Activated naive CD4-positive, alpha-beta T cell treated with anti-CD3 and anti-CD28 coated beads, Interleukin-2, amount 10 ng/mL, durations not matched to agents 7 days and 5 days (primary cell): ENCODE measurements around the gene LAMA4.

ENCODE experiments used
- CTCF ChIA-PET: fragments of 350-600 bp; sonication (Branson Sonifier 250); formaldehyde crosslinking; loops from one replicate; lab custom pipeline; 2021; ENCODE audit warnings: antibody characterized with exemption; lab: Charles Lee
- DNase-seq: peaks from one replicate; pipeline ENCODE4 v3.0.0-alpha.2; 2020
- H3K27ac Mint-ChIP-seq: one replicate; pipeline ENCODE4 v1.8.0; 2021; ENCODE audit warnings: mild to moderate bottlenecking, moderate library complexity, mixed read lengths
- H3K27me3 Mint-ChIP-seq: one replicate; pipeline ENCODE4 v1.8.0; 2021; ENCODE audit warnings: mild to moderate bottlenecking, mixed read lengths
- H3K36me3 Mint-ChIP-seq: one replicate; pipeline ENCODE4 v1.8.0; 2021; ENCODE audit warnings: mixed read lengths
- H3K4me1 Mint-ChIP-seq: one replicate; pipeline ENCODE4 v1.8.0; 2021; ENCODE audit warnings: mixed read lengths
- H3K4me3 Mint-ChIP-seq: one replicate; pipeline ENCODE4 v1.8.0; 2021; ENCODE audit warnings: mild to moderate bottlenecking, moderate library complexity, mixed read lengths
- H3K9me3 Mint-ChIP-seq: one replicate; pipeline ENCODE4 v1.8.0; 2021; ENCODE audit warnings: mixed read lengths

LAMA4 gene

DNA sequence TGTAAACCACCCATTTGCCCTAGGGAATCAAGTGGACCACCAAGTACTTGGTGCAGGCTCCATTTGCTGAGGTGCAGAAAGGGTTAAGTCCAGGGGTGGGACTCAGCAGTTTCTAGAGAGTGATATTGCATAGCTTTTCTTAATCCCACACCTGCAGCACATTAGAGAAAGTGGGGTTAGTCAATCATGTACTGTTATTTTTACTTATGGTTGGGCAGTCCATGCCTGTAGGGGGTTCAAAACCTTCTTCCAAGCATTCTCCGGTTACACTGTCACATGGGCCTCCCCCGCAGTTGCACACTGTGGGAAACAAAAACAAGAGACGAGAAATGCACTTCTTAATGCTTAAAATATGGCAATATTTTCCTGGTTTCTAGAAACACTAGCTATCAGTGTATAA lies 65.5 kb downstream of the LAMA4 start:
- no peaks in the 10 kb centered on the region for H3K4me1 Mint-ChIP-seq

DNA sequence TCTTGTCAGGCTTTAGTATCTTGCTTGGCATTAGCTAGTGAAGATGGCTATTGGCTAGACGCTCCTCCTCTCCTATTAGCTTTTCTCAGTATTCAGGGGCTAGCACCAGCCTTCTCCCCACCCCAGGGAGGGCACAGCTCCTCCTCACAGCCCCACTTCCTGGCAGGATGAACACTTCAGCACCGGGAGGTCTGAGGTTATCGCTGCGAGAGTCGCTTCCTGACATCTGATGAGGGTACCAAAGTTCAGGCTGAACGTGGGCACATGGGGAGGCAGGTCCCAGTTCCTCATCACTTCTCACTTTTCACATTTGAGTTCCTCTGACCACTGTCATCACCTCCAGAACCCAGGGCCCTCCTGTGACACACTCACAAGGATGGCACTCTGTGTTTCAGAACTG lies 66.6 kb downstream of the LAMA4 start:
- Mint-ChIP-seq H3K36me3 (no peaks in the 10 kb centered on the region), H3K4me3 (no peak overlapping the region), H3K4me1 (no peaks in the 10 kb centered on the region), H3K27me3 (peaks cover 19% of the 10 kb centered on the region), H3K9me3 (no peaks in the 10 kb centered on the region), H3K27ac (no peak overlapping the region)
- DNase-seq = no peak
- CTCF ChIA-PET = no interaction called here

More for the DNA sequence above, 65.5 kb downstream of the LAMA4 start:
- DNase-seq = no peak
- Mint-ChIP-seq H3K9me3 (no peaks in the 10 kb centered on the region), H3K27me3 (peaks cover 21% of the 10 kb centered on the region), H3K27ac (no peak overlapping the region), H3K4me3 (no peak overlapping the region), H3K36me3 (no peaks in the 10 kb centered on the region)
- CTCF ChIA-PET = interaction anchor here (0.9 to 1.0 kb wide), 2 partner anchors 8 to 124 kb away, joined by 3 to 4 read pairs; no protein-coding TSS in a partner anchor

DNA sequence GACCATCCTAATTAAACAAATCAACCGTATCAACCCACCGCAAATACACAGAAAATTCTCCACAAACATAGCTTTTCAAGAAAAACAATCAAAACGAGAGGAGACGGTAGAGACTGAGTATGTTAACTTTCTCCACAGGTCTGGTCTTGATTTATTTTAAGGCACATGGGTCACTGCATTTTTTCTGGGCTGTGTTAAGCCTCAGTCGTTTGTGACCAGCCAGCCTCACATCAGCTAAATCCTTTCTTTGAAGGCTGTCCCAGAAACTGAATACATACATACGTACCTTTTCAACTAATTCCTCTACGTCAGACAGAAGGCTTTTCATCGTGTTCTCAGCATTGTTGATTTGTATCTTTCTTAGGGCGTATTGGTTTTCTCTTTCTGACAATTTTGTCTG lies 69.4 kb downstream of the LAMA4 start:
- Mint-ChIP-seq H3K36me3 (no peaks in the 10 kb centered on the region), H3K4me3 (no peak overlapping the region), H3K4me1 (no peaks in the 10 kb centered on the region), H3K27ac (no peak overlapping the region), H3K27me3 (peaks cover 19% of the 10 kb centered on the region), H3K9me3 (no peaks in the 10 kb centered on the region)
- no peak for DNase-seq
- CTCF ChIA-PET = interaction anchor here (1.3 kb wide), 1 partner anchor 9 kb away, joined by 3 read pairs; no protein-coding TSS in a partner anchor

DNA sequence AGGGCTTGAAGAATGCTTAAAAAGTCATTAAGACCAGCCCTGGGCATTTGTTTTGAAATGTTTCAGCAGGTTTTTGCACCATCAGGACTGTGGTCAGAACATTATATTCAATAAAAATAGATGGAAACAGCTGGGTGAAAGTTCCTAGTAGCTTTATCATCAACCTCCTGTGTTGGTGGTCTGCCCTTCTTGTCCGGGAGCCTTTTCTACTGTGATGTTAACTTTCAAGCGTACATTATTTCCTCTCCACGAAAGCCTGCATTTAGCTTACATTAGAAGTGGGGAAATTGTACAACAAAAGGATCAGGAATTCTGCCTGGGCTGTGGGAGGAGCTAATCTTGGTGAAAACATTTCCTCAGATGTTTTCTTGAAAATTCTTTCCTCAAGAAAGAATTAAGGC lies 71.1 kb downstream of the LAMA4 start:
- no peaks in the 10 kb centered on the region for H3K9me3 Mint-ChIP-seq
- H3K36me3 Mint-ChIP-seq = no peaks in the 10 kb centered on the region
- H3K27ac Mint-ChIP-seq = no peak overlapping the region
- no peaks in the 10 kb centered on the region for H3K4me1 Mint-ChIP-seq
- DNase-seq = no peak
- CTCF ChIA-PET = interaction anchor here (1.7 kb wide), 1 partner anchor 128 kb away, joined by 14 read pairs; no protein-coding TSS in a partner anchor
- no peak overlapping the region for H3K4me3 Mint-ChIP-seq
- H3K27me3 Mint-ChIP-seq = peaks cover 19% of the 10 kb centered on the region

DNA sequence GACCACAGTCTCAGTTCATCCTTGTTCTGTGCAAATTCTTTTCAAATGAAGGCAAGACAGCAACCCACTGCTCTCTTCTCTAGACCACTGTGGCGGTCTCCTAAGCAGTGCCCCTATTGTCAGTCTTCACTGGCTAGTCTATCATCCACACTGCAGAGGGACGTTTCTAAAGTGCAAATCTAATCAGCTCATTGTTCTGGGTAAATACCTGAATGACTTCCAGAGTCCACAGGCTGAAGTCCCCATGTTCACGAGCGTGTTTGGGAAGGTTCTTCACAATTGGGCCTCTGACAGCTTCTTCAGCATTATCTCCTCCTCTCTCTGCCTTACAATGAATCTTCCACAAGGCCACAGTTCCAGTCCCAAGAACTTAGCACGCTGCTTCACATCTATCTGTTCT lies 73.2 kb downstream of the LAMA4 start:
- H3K27me3 Mint-ChIP-seq = peaks cover 13% of the 10 kb centered on the region
- H3K27ac Mint-ChIP-seq = no peak overlapping the region
- H3K4me3 Mint-ChIP-seq = no peak overlapping the region
- H3K9me3 Mint-ChIP-seq = no peaks in the 10 kb centered on the region
- no peaks in the 10 kb centered on the region for H3K36me3 Mint-ChIP-seq
- CTCF ChIA-PET = interaction anchor here (1.1 to 4.2 kb wide), 9 partner anchors 9 to 194 kb away, joined by 3 to 86 read pairs (median 6); no protein-coding TSS in a partner anchor
- no peak for DNase-seq
- no peaks in the 10 kb centered on the region for H3K4me1 Mint-ChIP-seq

DNA sequence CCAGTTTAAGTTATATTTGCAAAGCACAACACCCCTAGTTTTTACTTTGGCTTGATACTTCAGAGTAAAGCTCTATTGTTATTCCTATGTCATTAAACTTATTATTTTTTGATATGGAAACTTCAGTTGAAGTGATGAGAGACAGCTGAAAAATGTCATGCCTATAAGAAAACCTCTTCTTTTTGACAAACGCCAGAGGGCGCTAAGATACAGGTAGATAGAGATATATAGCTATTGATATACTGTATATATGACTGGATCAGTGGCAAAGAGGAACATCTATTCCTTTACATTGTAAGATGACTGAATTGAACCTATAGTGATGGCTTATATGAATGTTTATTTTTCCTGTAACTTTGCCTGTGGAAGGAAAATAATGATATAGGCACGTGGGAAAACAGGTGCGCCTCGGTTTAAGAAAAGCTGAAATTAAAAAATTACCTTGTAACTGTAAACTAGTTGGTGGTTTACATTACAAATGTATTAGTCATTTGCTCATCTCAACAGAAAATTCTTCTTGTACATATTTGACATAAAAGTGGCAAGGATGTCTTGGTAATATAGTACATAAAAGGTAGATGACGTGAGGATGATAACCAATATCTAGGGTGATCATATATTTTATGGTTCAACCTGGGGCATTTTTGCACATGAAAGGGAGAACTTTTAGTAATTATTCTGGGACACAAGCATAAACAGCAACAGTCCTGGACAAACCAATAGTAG lies 74.1 kb downstream of the LAMA4 start:
- no peak overlapping the region for H3K4me3 Mint-ChIP-seq
- H3K36me3 Mint-ChIP-seq = no peaks in the 10 kb centered on the region
- no peak overlapping the region for H3K27ac Mint-ChIP-seq
- H3K4me1 Mint-ChIP-seq = no peaks in the 10 kb centered on the region
- H3K27me3 Mint-ChIP-seq = peaks cover 16% of the 10 kb centered on the region
- peak; percentile 59 for DNase-seq
- CTCF ChIA-PET = interaction anchor here (0.6 to 4.2 kb wide), 27 partner anchors 9 to 197 kb away, joined by 3 to 86 read pairs (median 4); partner anchors contain the start of gene LAMA4
- no peaks in the 10 kb centered on the region for H3K9me3 Mint-ChIP-seq

DNA sequence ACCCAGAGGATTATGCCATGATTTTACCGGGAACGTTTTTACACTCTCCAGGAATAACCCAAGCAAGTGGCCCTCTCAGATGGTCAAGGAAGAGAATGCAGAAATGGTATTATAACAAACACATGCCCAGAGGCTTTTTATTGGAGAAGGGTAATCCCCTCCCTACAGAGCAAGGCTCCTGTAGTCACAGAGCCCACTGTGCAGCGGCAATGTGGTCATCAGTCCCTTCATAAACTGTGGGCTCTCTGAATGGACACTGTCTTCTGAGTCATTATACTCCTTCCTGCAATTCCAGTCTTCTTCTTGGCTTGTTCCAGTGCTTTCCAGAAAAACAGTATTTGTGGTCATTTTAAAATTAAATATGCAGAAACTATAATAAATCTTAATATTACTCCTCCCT lies 74.7 kb downstream of the LAMA4 start:
- no peaks in the 10 kb centered on the region for H3K36me3 Mint-ChIP-seq
- H3K27ac Mint-ChIP-seq = no peak overlapping the region
- no peaks in the 10 kb centered on the region for H3K4me1 Mint-ChIP-seq
- DNase-seq = no peak
- CTCF ChIA-PET = interaction anchor here (0.6 to 4.2 kb wide), 23 partner anchors 8 to 198 kb away, joined by 3 to 86 read pairs (median 4); partner anchors contain the start of gene LAMA4
- peaks cover 19% of the 10 kb centered on the region for H3K27me3 Mint-ChIP-seq
- no peaks in the 10 kb centered on the region for H3K9me3 Mint-ChIP-seq
- H3K4me3 Mint-ChIP-seq = no peak overlapping the region

DNA sequence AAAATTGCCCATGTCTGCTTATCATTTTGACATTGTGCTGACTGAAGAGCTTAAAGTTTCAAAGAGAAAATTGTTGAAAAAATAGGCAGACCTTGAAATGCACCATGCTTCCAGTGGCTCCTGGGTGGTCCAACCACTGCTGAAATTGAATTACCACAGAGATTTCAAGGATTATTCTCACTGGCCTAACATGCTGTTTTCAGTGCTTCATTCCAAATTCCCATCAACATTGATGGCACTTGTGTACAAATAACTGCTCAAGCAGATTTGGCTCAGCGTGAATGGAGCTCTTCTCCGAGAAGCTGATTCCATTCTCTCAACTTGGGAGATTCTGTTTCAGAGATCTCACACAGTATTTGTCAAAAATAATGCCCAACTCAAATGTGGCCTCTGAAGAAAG lies 75.5 kb downstream of the LAMA4 start:
- Mint-ChIP-seq H3K4me3 (no peak overlapping the region), H3K27ac (no peak overlapping the region)

DNA sequence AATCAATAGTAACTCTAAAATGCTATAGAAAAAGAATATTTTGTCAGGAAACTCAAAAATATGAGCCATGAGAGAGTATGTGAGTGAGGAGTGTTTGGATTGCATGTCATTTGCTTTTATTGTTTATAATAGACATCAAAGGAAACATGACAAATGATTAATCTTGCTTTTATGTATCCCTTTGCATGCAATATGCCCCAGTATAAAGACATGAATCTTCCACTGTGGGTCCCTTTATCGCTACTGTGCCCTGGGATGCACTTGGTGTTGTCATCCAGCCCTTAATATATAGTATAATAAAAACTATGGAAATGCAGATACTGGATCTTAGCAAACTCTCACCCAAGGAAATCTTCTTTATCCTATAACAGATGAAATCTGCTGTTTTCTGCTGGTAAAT lies 77.3 kb downstream of the LAMA4 start:
- no peak for DNase-seq
- H3K36me3 Mint-ChIP-seq = no peaks in the 10 kb centered on the region
- H3K4me1 Mint-ChIP-seq = no peaks in the 10 kb centered on the region
- no peak overlapping the region for H3K4me3 Mint-ChIP-seq
- no peaks in the 10 kb centered on the region for H3K9me3 Mint-ChIP-seq
- H3K27ac Mint-ChIP-seq = no peak overlapping the region
- H3K27me3 Mint-ChIP-seq = peaks cover 12% of the 10 kb centered on the region
- CTCF ChIA-PET = no interaction called here

More for the DNA sequence above, 75.5 kb downstream of the LAMA4 start:
- Mint-ChIP-seq H3K36me3 (no peaks in the 10 kb centered on the region), H3K4me1 (no peaks in the 10 kb centered on the region), H3K27me3 (peaks cover 19% of the 10 kb centered on the region), H3K9me3 (no peaks in the 10 kb centered on the region)
- no peak for DNase-seq
- CTCF ChIA-PET = interaction anchor here (0.6 to 4.2 kb wide), 4 partner anchors 12 to 266 kb away, joined by 3 to 86 read pairs (median 12); no protein-coding TSS in a partner anchor

DNA sequence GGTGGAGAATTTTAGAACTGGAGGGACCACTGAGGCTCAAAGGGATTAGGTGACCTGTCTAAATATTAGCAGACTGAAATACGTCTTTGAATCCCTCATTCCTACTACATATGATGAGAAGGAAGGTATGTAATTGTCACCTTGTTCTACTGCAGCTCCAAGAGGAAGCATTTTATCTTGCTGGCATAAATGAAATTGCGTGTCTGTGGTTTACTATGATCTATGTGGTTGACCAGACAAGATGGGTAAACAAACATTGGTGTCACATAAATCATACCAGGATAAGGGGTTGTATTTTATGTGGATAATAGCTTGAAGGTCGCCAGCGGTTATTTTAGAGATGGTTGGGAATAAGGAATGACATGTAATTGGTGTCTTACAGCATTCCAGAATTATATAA lies 78.2 kb downstream of the LAMA4 start:
- CTCF ChIA-PET = interaction anchor here (0.9 to 1.2 kb wide), 4 partner anchors 9 to 135 kb away, joined by 3 read pairs; no protein-coding TSS in a partner anchor
- no peak for DNase-seq
- Mint-ChIP-seq H3K4me3 (no peak overlapping the region), H3K9me3 (no peaks in the 10 kb centered on the region), H3K4me1 (no peaks in the 10 kb centered on the region), H3K27ac (no peak overlapping the region), H3K27me3 (peaks cover 13% of the 10 kb centered on the region), H3K36me3 (no peaks in the 10 kb centered on the region)

DNA sequence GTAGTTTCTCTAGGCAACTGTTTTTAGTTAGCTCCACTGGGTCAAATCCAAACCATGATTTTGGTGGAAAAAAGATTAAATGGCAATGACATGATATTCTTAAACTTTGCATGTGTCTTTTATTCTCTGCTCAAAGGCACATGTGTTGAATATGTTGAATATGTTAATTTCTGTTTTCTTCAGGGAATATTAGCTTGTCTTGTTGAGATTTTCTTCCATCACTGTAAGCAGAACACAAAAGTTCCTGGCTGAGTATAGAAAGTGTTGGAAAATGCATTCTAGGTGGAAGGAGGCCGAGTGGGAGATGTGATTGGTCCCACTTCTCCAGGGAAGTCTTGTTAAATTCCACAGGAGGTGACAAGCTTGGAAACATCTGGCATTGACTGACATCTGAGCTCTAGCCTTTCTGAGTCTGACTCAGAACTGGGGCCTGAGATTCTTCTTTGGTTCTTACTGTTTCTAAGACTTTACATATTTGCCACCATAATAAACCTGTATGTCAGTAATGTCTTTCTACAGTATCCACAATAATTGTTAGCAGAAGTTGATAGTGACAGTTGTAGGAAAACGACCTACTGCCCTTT lies 81.1 kb downstream of the LAMA4 start:
- DNase-seq = no peak
- Mint-ChIP-seq H3K36me3 (no peaks in the 10 kb centered on the region), H3K27me3 (peaks cover 34% of the 10 kb centered on the region), H3K27ac (no peak overlapping the region), H3K9me3 (no peaks in the 10 kb centered on the region), H3K4me1 (no peaks in the 10 kb centered on the region), H3K4me3 (no peak overlapping the region)
- CTCF ChIA-PET = interaction anchor here (0.6 to 2.5 kb wide), 2 partner anchors 10 to 28 kb away, joined by 3 to 14 read pairs; no protein-coding TSS in a partner anchor

DNA sequence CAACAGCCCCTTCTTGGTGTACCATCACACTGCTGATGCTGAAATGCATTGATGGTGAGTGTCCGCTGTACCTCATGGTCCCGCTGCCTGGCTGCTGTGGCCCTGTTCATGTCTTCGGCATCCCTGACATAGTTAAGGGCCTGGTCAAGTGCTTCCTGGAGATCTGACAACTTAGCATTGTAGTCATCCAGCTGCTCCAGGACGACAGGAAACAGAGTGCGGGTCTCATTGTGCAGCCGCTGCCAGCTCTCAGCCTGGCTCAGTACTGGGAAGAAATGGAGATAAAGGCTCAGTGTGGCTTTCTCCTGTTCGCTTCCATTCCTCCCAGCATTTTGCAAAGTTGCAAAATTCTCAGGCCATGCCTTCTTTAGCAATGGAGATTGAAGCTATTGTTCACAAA lies 81.8 kb downstream of the LAMA4 start:
- Mint-ChIP-seq H3K36me3 (no peaks in the 10 kb centered on the region), H3K27me3 (peaks cover 34% of the 10 kb centered on the region), H3K4me1 (no peaks in the 10 kb centered on the region), H3K4me3 (no peak overlapping the region), H3K27ac (no peak overlapping the region), H3K9me3 (no peaks in the 10 kb centered on the region)
- CTCF ChIA-PET = interaction anchor here (1.7 to 2.5 kb wide), 2 partner anchors 8 to 10 kb away, joined by 6 to 14 read pairs; no protein-coding TSS in a partner anchor
- DNase-seq = no peak

DNA sequence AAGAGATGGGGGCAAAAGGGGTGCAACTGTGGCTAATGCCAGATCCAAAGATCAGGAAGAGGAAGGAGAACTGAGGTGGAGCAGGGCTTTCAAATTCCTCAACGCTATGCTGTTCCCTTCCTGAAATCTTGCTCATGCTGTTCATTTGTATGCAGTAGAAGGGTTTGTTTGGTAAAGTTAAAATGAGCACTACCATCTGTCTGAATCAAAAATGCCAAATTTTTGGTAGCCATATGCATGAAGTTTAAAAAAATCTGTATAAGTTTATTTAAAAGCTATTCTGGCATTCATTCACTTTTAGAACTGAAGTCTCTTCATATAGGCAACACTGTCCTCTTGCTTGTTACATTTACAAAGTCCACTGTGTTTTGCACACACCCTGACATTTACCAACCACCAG lies 84.8 kb downstream of the LAMA4 start:
- Mint-ChIP-seq H3K27ac (no peak overlapping the region), H3K4me1 (no peaks in the 10 kb centered on the region), H3K4me3 (no peak overlapping the region), H3K9me3 (no peaks in the 10 kb centered on the region), H3K27me3 (peaks cover 31% of the 10 kb centered on the region), H3K36me3 (no peaks in the 10 kb centered on the region)
- DNase-seq = no peak
- CTCF ChIA-PET = no interaction called here
